ENCODE measurements around the gene ADNP2.

DNA sequence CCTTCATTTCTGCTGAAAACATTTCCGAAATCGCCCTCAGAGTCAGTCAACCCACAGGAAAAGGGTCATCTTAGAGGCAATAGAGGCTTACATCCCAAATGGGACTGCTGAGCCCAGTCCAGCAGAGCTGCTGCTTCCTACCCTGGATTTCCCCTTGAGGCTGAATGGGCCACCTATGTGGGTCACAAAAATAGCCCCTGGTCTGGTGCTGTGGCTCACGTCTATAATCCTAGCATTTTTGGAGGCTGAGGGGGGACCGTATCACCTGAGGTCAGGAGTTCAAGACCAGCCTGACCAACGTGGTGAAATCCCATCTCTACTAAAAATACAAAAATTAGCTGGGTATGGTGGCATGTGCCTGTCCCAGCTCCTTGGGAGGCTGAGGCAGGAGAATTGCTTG lies 49.3 kb downstream of the ADNP2 start:
- TF ChIP-seq POLR2A (IDR thresholded peaks at IDR 0.05), result no peak
- TF ChIP-seq, protein P1, sequence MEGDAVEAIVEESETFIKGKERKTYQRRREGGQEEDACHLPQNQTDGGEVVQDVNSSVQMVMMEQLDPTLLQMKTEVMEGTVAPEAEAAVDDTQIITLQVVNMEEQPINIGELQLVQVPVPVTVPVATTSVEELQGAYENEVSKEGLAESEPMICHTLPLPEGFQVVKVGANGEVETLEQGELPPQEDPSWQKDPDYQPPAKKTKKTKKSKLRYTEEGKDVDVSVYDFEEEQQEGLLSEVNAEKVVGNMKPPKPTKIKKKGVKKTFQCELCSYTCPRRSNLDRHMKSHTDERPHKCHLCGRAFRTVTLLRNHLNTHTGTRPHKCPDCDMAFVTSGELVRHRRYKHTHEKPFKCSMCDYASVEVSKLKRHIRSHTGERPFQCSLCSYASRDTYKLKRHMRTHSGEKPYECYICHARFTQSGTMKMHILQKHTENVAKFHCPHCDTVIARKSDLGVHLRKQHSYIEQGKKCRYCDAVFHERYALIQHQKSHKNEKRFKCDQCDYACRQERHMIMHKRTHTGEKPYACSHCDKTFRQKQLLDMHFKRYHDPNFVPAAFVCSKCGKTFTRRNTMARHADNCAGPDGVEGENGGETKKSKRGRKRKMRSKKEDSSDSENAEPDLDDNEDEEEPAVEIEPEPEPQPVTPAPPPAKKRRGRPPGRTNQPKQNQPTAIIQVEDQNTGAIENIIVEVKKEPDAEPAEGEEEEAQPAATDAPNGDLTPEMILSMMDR (IDR thresholded peaks at IDR 0.05), result no peak

Data from heart left ventricle (tissue), 13 donors.